Measurements from ENCODE around the gene DDX10. TPM values are rescaled to one million over a fixed set of nuclear protein-coding genes. Genes with fewer than 3 reads are reported as not detected.

Gene DDX10
- total and polyA plus RNA-seq, 8 donors, result 11.6 to 22.6 (median 17.6) TPM

GRCh38 chr11:108669286-108669685 lies 4.4 kb downstream of the DDX10 start:
- intact Hi-C loops (cut with DNase I; ENCODE audit: low total_unique reads), result loop anchor here (10.0 kb wide), 1 partner anchor 664 kb away; the partner anchor contains the start of gene CUL5
- TF ChIP-seq POLR2AphosphoS5 (IDR thresholded peaks at IDR 0.05) (no peak), POLR2A (IDR thresholded peaks at IDR 0.05) (no peak), CTCF (IDR thresholded peaks at IDR 0.05) (no peak), EP300 (IDR thresholded peaks at IDR 0.05) (no peak)
- Histone ChIP-seq H3K4me3 (no peak overlapping the region), H3K36me3 (peaks cover 4 to 11% (median 6%) of the 10 kb centered on the region in 4 donors), H3K27me3 (no peaks in the 10 kb centered on the region), H3K27ac (no peak overlapping the region), H3K4me1 (peaks cover 16 to 56% (median 36%) of the 10 kb centered on the region in 4 donors), H3K9me3 (no peaks in the 10 kb centered on the region)
- 91 to 97% (median 95%) methylated on average over 2 of the region's 2 CpGs for WGBS, 5 donors
- DNase-seq, result no peak

GRCh38 chr11:108669711-108670110 lies 4.8 kb downstream of the DDX10 start:
- Histone ChIP-seq H3K4me1 (peaks cover 16 to 54% (median 34%) of the 10 kb centered on the region in 4 donors), H3K36me3 (peaks cover 4 to 15% (median 10%) of the 10 kb centered on the region in 4 donors), H3K27me3 (no peaks in the 10 kb centered on the region), H3K4me3 (no peak overlapping the region), H3K27ac (no peak overlapping the region), H3K9me3 (no peaks in the 10 kb centered on the region)
- intact Hi-C loops (cut with DNase I; ENCODE audit: low total_unique reads), result loop anchor here (10.0 kb wide), 1 partner anchor 665 kb away; the partner anchor contains the start of gene CUL5
- no peak for DNase-seq
- 92 to 98% (median 97%) methylated on average over 7 of the region's 7 CpGs for WGBS, 5 donors
- TF ChIP-seq EP300 (IDR thresholded peaks at IDR 0.05) (no peak), POLR2A (IDR thresholded peaks at IDR 0.05) (no peak), CTCF (IDR thresholded peaks at IDR 0.05) (no peak), POLR2AphosphoS5 (IDR thresholded peaks at IDR 0.05) (no peak)

GRCh38 chr11:108670451-108670850 lies 5.6 kb downstream of the DDX10 start:
- no peak overlapping the region for H3K4me3 ChIP-seq
- no peaks in the 10 kb centered on the region for H3K9me3 ChIP-seq
- peaks cover 7 to 21% (median 15%) of the 10 kb centered on the region in 4 donors for H3K36me3 ChIP-seq
- no peak overlapping the region for H3K27ac ChIP-seq
- peaks cover 16 to 52% (median 31%) of the 10 kb centered on the region in 4 donors for H3K4me1 ChIP-seq
- no peak for DNase-seq
- 94 to 99% (median 95%) methylated on average over 4 of the region's 4 CpGs for WGBS, 5 donors
- intact Hi-C loops (cut with DNase I; ENCODE audit: low total_unique reads), result no loop called here
- H3K27me3 ChIP-seq, result no peaks in the 10 kb centered on the region
- no peak for TF ChIP-seq POLR2A (IDR thresholded peaks at IDR 0.05)
- TF ChIP-seq POLR2AphosphoS5 (IDR thresholded peaks at IDR 0.05), result no peak
- no peak for TF ChIP-seq EP300 (IDR thresholded peaks at IDR 0.05)
- no peak for TF ChIP-seq CTCF (IDR thresholded peaks at IDR 0.05)

GRCh38 chr11:108672113-108672512 lies 7.2 kb downstream of the DDX10 start:
- no peak overlapping the region for H3K27ac ChIP-seq
- intact Hi-C loops (cut with DNase I; ENCODE audit: low total_unique reads), result no loop called here
- H3K36me3 ChIP-seq, result peaks cover 16 to 38% (median 31%) of the 10 kb centered on the region in 4 donors
- TF ChIP-seq EP300 (IDR thresholded peaks at IDR 0.05), result no peak
- TF ChIP-seq POLR2A (IDR thresholded peaks at IDR 0.05), result no peak
- TF ChIP-seq POLR2AphosphoS5 (IDR thresholded peaks at IDR 0.05), result no peak
- no peak for TF ChIP-seq CTCF (IDR thresholded peaks at IDR 0.05)
- H3K4me1 ChIP-seq, result peaks cover 2 to 35% (median 15%) of the 10 kb centered on the region in 4 donors
- no peaks in the 10 kb centered on the region for H3K9me3 ChIP-seq
- no peak overlapping the region for H3K4me3 ChIP-seq
- peak in 1 of 2 donors; percentile 39 for DNase-seq
- WGBS, 5 donors, result 20 to 42% (median 25%) methylated on average over 3 of the region's 3 CpGs
- H3K27me3 ChIP-seq, result no peaks in the 10 kb centered on the region
